HL-60 (cell line): Measurements from ENCODE around the gene PGAM2.

Experiments used
- DNase-seq, 2 experiments: peaks; one replicate each; pipeline ENCODE4 v3.0.0-alpha.2; 2010 to 2020; ENCODE audit warnings: low read depth in 1 of 2, low spot score in 1 of 2
- H3K27ac ChIP-seq: fragments of 250-450 bp; sonication (Bioruptor Pico); replicated peaks from 2 replicates; pipeline ENCODE4 v1.5.1; 2020; ENCODE audit warnings: mild to moderate bottlenecking, moderate library complexity
- H3K27me3 ChIP-seq: fragments of 250-450 bp; sonication (Bioruptor Pico); 2 replicates; pipeline ENCODE4 v1.5.1; 2021; ENCODE audit warnings: mild to moderate bottlenecking, moderate library complexity; ENCODE audit not compliant: insufficient read depth, poor library complexity, severe bottlenecking
- H3K4me3 ChIP-seq: replicated peaks from 2 replicates; pipeline ENCODE4 v1.5.1; 2011; ENCODE audit warnings: mild to moderate bottlenecking, control low read depth, low read length; ENCODE audit not compliant: insufficient read depth
- CTCF ChIP-seq: IDR thresholded peaks from one replicate; pipeline ENCODE4 v1.5.1; 2011; ENCODE audit warnings: low read length, control low read depth, inconsistent platforms; ENCODE audit not compliant: insufficient read depth
- GABPA ChIP-seq: IDR thresholded peaks from 2 replicates; pipeline ENCODE4 v1.6.1; 2012; ENCODE audit warnings: low read depth
- POLR2AphosphoS5 ChIP-seq: IDR thresholded peaks from 2 replicates; pipeline ENCODE4 v1.6.1; 2012; ENCODE audit warnings: low read depth
- REST ChIP-seq: IDR thresholded peaks from 2 replicates; pipeline ENCODE4 v1.6.1; 2012; ENCODE audit warnings: low read depth; ENCODE audit not compliant: insufficient replicate concordance
- SPI1 ChIP-seq: IDR thresholded peaks from 2 replicates; pipeline ENCODE4 v1.6.1; 2012; ENCODE audit warnings: low read depth, mild to moderate bottlenecking, borderline replicate concordance

PGAM2 gene

GRCh38 chr7:44112231-44112996, 47.0 kb upstream of the PGAM2 start:
- Histone ChIP-seq H3K27me3 (no peaks in the 10 kb centered on the region), H3K27ac (no peak overlapping the region), H3K4me3 (no peak overlapping the region)
- DNase-seq, result no peak
- TF ChIP-seq SPI1, result no peak
- TF ChIP-seq GABPA, result no peak
- TF ChIP-seq REST, result no peak
- no peak for TF ChIP-seq CTCF
- no peak; the same call in 1 of the 2 replicates for TF ChIP-seq POLR2AphosphoS5

DNA sequence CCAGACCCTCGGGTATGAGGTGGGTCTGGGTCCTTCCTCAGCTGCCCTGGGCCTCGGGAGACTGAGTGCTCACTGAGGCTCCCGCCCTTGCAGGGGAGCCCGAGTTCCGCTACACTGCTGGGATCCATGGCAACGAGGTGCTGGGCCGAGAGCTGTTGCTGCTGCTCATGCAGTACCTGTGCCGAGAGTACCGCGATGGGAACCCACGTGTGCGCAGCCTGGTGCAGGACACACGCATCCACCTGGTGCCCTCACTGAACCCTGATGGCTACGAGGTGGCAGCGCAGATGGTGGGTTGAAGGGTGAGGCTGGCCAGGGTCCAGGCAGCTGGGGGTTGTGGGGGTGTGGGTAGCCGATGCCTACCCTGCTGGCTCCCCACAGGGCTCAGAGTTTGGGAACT, 46.4 kb upstream of the PGAM2 start:
- H3K27me3 ChIP-seq, result no peaks in the 10 kb centered on the region

More for the DNA sequence above, 46.4 kb upstream of the PGAM2 start:
- Histone ChIP-seq H3K27ac (no peak overlapping the region), H3K4me3 (no peak overlapping the region)
- no peak for TF ChIP-seq CTCF
- TF ChIP-seq GABPA, result no peak
- TF ChIP-seq SPI1, result no peak
- TF ChIP-seq REST, result no peak
- DNase-seq, result no peak
